ENCODE results near the gene ALPG.
"Not testable (repeated sequence)": the region's sequence is repeated elsewhere in the genome, so short reads cannot be mapped to it uniquely, and the experiment has no call there.

The ALPG gene

GRCh38 chr2:232377319-232377718, 29.3 kb upstream of the ALPG start:
- no peak for DNase-seq

- no peak for DNase-seq
These were observed 28.6 kb upstream of the ALPG start for GRCh38 chr2:232377841-232378734.

DNA sequence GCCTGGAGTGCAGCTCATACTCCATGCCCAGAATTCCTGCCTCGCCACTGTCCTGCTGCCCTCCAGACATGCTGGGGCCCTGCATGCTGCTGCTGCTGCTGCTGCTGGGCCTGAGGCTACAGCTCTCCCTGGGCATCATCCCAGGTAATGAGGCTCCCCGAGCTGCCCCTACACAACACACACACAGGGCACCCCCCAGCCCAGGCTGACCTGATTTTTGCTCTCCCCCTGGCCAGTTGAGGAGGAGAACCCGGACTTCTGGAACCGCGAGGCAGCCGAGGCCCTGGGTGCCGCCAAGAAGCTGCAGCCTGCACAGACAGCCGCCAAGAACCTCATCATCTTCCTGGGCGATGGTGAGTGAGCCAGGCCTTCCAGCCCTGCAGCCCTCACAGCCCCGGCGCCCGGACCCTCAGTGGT, 27.9 kb upstream of the ALPG start, which contains the start of gene ALPP:
Gene ALPP, plus strand, starts transcription at position 17 of the 417 bp plus-strand sequence. Its CDS starts 52 bp downstream, at position 69.
- DNase-seq, result not testable (repeated sequence)

- DNase-seq, result not testable (repeated sequence)
These were observed 26.7 kb upstream of the ALPG start for GRCh38 chr2:232379610-232380590.

DNA sequence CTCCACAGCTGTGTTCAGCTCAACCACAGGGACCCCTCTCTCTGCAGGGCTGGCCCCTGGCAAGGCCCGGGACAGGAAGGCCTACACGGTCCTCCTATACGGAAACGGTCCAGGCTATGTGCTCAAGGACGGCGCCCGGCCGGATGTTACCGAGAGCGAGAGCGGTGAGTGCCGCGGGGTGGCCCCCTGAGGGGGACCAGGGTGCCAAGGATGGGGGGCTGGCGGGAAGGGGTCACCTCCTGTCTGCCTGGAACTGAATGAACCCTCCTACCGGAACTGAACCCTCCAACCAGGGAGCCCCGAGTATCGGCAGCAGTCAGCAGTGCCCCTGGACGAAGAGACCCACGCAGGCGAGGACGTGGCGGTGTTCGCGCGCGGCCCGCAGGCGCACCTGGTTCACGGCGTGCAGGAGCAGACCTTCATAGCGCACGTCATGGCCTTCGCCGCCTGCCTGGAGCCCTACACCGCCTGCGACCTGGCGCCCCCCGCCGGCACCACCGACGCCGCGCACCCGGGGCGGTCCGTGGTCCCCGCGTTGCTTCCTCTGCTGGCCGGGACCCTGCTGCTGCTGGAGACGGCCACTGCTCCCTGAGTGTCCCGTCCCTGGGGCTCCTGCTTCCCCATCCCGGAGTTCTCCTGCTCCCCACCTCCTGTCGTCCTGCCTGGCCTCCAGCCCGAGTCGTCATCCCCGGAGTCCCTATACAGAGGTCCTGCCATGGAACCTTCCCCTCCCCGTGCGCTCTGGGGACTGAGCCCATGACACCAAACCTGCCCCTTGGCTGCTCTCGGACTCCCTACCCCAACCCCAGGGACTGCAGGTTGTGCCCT, 25.2 kb upstream of the ALPG start:
- DNase-seq, result not testable (repeated sequence)

- no peak for DNase-seq
These were observed 24.1 kb upstream of the ALPG start for GRCh38 chr2:232382331-232383225.

GRCh38 chr2:232384466-232384865, 22.2 kb upstream of the ALPG start:
- no peak for DNase-seq

DNA sequence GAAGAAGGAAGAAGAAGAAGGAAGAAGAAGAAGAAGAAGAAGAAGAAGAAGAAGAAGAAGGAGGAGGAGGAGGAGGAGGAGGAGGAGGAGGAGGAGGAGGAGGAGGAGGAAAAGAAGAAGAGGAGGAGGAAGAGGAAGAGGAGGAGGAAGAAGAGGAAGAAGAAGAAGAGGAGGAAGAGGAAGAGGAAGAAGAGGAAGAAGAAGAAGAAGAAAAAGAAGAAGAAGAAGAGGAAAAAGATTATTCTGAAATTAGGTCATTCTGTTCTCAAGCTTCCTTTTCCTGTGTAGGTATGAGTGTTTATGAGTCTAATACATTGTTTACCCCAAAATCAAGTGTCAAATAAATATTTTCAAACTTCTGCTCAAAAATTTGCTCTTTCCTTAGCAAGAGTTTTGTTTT, 21.6 kb upstream of the ALPG start:
- DNase-seq, result not testable (repeated sequence)

GRCh38 chr2:232385660-232386489, 20.8 kb upstream of the ALPG start:
- no peak for DNase-seq

- no peak for DNase-seq
These were observed 20.2 kb upstream of the ALPG start for GRCh38 chr2:232386490-232386739.

DNA sequence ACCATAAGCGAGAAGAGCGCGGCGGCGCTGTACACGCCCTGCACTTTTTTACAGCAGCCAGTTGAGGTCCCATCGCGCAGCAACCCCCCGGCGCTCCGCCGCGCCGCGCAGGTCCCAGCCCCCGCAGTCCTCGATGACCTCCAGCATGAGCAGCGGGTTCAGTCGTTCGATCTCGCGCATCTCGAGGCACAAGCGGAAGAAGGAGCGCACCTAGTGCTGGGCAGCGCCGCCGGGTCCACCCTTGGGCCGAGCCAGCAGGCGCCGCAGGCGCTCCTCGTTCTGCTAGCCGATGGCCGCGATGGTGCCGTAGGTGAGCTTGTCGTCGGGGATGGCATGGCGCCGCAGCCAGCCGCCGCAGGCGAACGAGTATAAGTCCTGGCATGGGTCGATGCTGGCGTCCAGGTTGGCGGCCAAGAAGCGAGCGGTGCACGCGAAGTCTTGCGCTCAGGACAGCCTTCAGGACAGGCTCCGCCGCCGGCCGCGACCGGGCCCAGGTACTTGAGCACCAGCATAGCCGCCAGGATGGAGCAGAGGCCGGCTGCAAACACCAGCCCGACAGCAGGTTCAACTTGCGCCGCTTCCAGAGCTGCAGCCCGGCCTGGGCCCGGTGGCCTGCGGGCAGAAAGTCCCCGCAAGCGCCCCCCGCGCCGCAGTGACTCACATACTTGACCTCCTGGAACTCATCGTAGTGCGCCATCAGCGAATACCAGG, 19.7 kb upstream of the ALPG start:
- no peak for DNase-seq

GRCh38 chr2:232387451-232388171, 19.0 kb upstream of the ALPG start:
- DNase-seq, result no peak

- no peak for DNase-seq
These were observed 18.2 kb upstream of the ALPG start for GRCh38 chr2:232388324-232388891.

DNA sequence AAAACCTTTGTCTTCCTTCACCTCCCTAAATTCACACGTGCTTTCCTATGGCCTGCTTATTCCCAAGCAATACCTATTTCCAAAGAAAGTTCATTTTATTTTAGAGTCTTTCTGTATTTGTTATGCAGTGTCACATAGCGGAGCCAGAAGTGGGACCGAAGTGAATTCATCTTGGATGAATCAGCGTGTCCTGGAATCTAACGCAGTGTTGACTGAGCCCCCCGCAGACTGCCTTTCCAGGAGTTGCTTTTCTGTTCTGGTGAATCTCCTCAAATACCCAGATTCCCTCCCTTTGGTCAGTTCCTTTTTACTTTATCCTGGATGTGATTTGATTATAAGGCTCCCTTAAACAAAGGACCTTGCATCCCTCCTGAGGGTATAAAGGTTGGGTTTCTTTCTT, 17.3 kb upstream of the ALPG start:
- DNase-seq, result no peak

GRCh38 chr2:232390661-232391060, 16.0 kb upstream of the ALPG start:
- no peak for DNase-seq

- DNase-seq, result no peak
These were observed 13.1 kb upstream of the ALPG start for GRCh38 chr2:232393556-232393955.

DNA sequence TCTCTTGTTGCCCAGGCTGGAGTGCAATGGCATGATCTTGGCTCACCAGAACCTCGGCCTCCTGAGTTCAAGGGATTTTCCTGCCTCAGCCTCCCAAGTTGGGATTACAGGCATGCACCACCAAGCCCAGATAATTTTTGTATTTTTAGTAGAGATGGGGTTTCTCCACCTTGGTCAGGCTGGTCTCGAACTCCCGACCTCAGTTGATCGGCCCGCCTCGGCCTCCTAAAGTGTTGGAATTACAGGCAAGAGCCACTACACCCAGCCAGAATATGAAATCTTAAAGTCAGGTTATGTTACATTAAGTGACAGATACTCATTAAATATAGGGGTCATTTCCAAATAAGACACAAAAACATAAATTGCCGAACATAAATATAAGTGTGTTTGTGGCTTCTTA, 12.2 kb upstream of the ALPG start:
- DNase-seq, result not testable (repeated sequence)

DNA sequence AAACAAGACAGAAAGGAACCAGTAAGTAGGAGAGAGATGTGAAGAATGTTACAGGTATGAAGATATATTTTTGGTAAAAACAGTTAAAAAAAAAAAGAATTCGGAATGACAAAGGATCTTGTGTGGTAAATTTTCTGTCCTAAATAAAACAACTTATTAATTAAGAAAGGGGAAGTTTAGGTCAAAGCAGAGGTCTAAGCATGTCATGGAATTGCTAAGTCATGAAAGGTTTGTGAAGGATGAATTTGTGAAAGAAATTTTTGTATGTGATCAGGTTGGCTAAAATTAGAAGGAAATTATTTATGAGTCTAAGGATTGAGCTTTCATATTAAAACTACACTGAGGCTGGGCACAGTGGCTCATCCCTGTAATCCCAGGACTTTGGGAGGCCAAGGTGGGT, 11.1 kb upstream of the ALPG start:
- no peak for DNase-seq

DNA sequence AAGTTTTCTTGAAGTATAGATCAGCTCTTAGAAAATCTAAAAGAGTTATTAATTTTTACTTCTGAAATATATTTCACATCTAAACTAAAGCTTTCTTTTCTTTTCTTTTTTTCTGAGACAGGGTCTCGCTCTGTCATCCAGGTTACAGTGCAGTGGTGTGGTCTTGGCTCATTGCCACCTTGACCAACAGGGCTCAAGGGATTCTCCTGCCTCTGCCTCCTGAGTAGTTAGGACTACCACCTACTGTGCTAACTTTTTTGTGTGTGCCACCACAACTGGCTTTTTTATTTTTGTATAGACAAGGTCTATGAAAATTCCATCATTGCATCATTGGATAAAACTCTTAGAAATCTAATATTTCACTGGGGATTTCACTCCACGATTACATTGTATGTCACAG, 10.0 kb upstream of the ALPG start:
- no peak for DNase-seq

Data from activated CD4-positive, alpha-beta T cell treated with anti-CD3 and anti-CD28 coated beads, Interleukin-2, amount 50 U/mL, for 4 hours (primary cell).